ENCODE results near the gene SYCN.

- TF ChIP-seq POLR2A (IDR thresholded peaks at IDR 0.05) (no peak), CTCF (IDR thresholded peaks at IDR 0.05) (no peak)
Measured at GRCh38 chr19:39232708-39233107, 28.6 kb upstream of the SYCN start.

Data from uterus (tissue), 2 donors.